PFSK-1 (cell line): ENCODE data around the gene ZNF318.

Experiments used
- FOXP2 ChIP-seq: optimal IDR thresholded peaks from 2 replicates; pipeline ENCODE3; 2011; ENCODE audit warnings: borderline replicate concordance, control low read depth, inconsistent platforms; ENCODE audit not compliant: insufficient read depth; ENCODE audit errors: extremely low read length, extremely low read depth
- POLR2AphosphoS5 ChIP-seq: IDR thresholded peaks from 2 replicates; pipeline ENCODE4 v1.6.1; 2012; ENCODE audit warnings: low read depth, mild to moderate bottlenecking, control low read depth, low read length, moderate library complexity
- REST ChIP-seq, 2 experiments: IDR thresholded peaks; 2 replicates each; pipeline versions ENCODE4 v1.6.1 to v1.8.0; 2011 to 2012; ENCODE audit warnings: low read depth in 2 of 2, low read length in 2 of 2, control low read depth in 1 of 2, inconsistent platforms in 1 of 2, mild to moderate bottlenecking in 1 of 2, moderate library complexity in 1 of 2; ENCODE audit not compliant: insufficient read depth in 1 of 2
- SIN3A ChIP-seq: IDR thresholded peaks from 2 replicates; pipeline ENCODE4 v1.6.1; 2012; ENCODE audit warnings: mild to moderate bottlenecking, low read length, moderate library complexity, borderline replicate concordance; ENCODE audit not compliant: insufficient read depth
- TAF1 ChIP-seq: IDR thresholded peaks from 2 replicates; pipeline ENCODE4 v1.6.1; 2012; ENCODE audit warnings: low read length, control low read depth, borderline replicate concordance; ENCODE audit not compliant: insufficient read depth

The ZNF318 gene

GRCh38 chr6:43373252-43373875 is 3.9 kb upstream of the ZNF318 start:
- TF ChIP-seq REST (IDR thresholded peaks at IDR 0.05; ENCODE audit: insufficient read depth in 1 of 2, low read depth in 2 of 2, low read length in 2 of 2) (no peak), POLR2AphosphoS5 (no peak), TAF1 (no peak)

GRCh38 chr6:43368259-43369160 is 937 bp downstream of the ZNF318 start:
- TF ChIP-seq SIN3A: 0 out of 2 replicates have a peak, but pooled peaks have one; percentile 49
- no peak for TF ChIP-seq FOXP2

- no peak for TF ChIP-seq POLR2AphosphoS5
- no peak for TF ChIP-seq TAF1
- TF ChIP-seq FOXP2: no peak
- TF ChIP-seq SIN3A: no peak
- no peak for TF ChIP-seq REST (IDR thresholded peaks at IDR 0.05; ENCODE audit: insufficient read depth in 1 of 2, low read depth in 2 of 2, low read length in 2 of 2)
These were observed 2.0 kb downstream of the ZNF318 start for GRCh38 chr6:43367245-43367984.

- no peak for TF ChIP-seq TAF1
These were observed 8.2 kb downstream of the ZNF318 start for GRCh38 chr6:43361269-43361668.

- TF ChIP-seq TAF1 (no peak), POLR2AphosphoS5 (no peak), REST (IDR thresholded peaks at IDR 0.05; ENCODE audit: insufficient read depth in 1 of 2, low read depth in 2 of 2, low read length in 2 of 2) (no peak), SIN3A (no peak), FOXP2 (no peak)
These were observed 9.6 kb downstream of the ZNF318 start for GRCh38 chr6:43359831-43360230.

GRCh38 chr6:43359381-43359780 is 10.1 kb downstream of the ZNF318 start:
- TF ChIP-seq REST (IDR thresholded peaks at IDR 0.05; ENCODE audit: insufficient read depth in 1 of 2, low read depth in 2 of 2, low read length in 2 of 2) (no peak), TAF1 (no peak), FOXP2 (no peak), POLR2AphosphoS5 (no peak), SIN3A (no peak)
